OCI-M1 (cell line): ENCODE results near the gene RETREG2.
"Not testable (repeated sequence)": the region's sequence is repeated elsewhere in the genome, so short reads cannot be mapped to it uniquely, and the experiment has no call there.

Source experiments
- DNase-seq: peaks from one replicate; lab custom pipeline; 2025; lab: John Stamatoyannopoulos, UW

The RETREG2 gene

GRCh38 chr2:219197388-219197787 lies 19.3 kb downstream of the RETREG2 start:
- no peak for DNase-seq

- DNase-seq, result no peak
These were observed 20.9 kb downstream of the RETREG2 start for GRCh38 chr2:219198974-219199373.

GRCh38 chr2:219199470-219200211 lies 21.6 kb downstream of the RETREG2 start:
- no peak for DNase-seq

GRCh38 chr2:219200502-219201326 lies 22.6 kb downstream of the RETREG2 start:
- not testable (repeated sequence) for DNase-seq

- not testable (repeated sequence) for DNase-seq
These were observed 23.3 kb downstream of the RETREG2 start for GRCh38 chr2:219201331-219201730.

GRCh38 chr2:219204425-219205164 lies 26.5 kb downstream of the RETREG2 start:
- no peak for DNase-seq

- no peak for DNase-seq
These were observed 27.1 kb downstream of the RETREG2 start for GRCh38 chr2:219205165-219205538.

- no peak for DNase-seq
These were observed 27.9 kb downstream of the RETREG2 start for GRCh38 chr2:219205981-219206327.

- DNase-seq, result peak; percentile 95
These were observed 28.5 kb downstream of the RETREG2 start, which contains the start of gene ZFAND2B for GRCh38 chr2:219206328-219207133. TSS of gene ZFAND2B (plus strand) at chr2:219206782. CDS start at chr2:219206988, 206 bp downstream.

GRCh38 chr2:219207134-219207883 lies 29.2 kb downstream of the RETREG2 start:
- no peak for DNase-seq

GRCh38 chr2:219207884-219208740 lies 30.0 kb downstream of the RETREG2 start:
- no peak for DNase-seq

- no peak for DNase-seq
These were observed 31.4 kb downstream of the RETREG2 start for GRCh38 chr2:219209236-219210195.

GRCh38 chr2:219210196-219210885 lies 32.3 kb downstream of the RETREG2 start:
- DNase-seq, result no peak

- no peak for DNase-seq
These were observed 32.8 kb downstream of the RETREG2 start for GRCh38 chr2:219210886-219211362.

- DNase-seq, result no peak
These were observed 34.9 kb downstream of the RETREG2 start for GRCh38 chr2:219213026-219213415.

GRCh38 chr2:219213486-219214071 lies 35.5 kb downstream of the RETREG2 start:
- DNase-seq, result no peak

GRCh38 chr2:219214141-219214540 lies 36.1 kb downstream of the RETREG2 start:
- DNase-seq, result no peak

GRCh38 chr2:219214786-219215185 lies 36.7 kb downstream of the RETREG2 start:
- DNase-seq, result no peak
